Measurements from ENCODE around the gene ARVCF. TPM values are rescaled to one million over a fixed set of nuclear protein-coding genes. Genes with fewer than 3 reads are reported as not detected.

Gene ARVCF
- total and polyA plus RNA-seq, 2 of the 8 experiments (the other 6 are each of a cell fraction or from before 2014, with no cell fraction given) = 31.0 to 43.2 TPM

- TF ChIP-seq, protein P1, sequence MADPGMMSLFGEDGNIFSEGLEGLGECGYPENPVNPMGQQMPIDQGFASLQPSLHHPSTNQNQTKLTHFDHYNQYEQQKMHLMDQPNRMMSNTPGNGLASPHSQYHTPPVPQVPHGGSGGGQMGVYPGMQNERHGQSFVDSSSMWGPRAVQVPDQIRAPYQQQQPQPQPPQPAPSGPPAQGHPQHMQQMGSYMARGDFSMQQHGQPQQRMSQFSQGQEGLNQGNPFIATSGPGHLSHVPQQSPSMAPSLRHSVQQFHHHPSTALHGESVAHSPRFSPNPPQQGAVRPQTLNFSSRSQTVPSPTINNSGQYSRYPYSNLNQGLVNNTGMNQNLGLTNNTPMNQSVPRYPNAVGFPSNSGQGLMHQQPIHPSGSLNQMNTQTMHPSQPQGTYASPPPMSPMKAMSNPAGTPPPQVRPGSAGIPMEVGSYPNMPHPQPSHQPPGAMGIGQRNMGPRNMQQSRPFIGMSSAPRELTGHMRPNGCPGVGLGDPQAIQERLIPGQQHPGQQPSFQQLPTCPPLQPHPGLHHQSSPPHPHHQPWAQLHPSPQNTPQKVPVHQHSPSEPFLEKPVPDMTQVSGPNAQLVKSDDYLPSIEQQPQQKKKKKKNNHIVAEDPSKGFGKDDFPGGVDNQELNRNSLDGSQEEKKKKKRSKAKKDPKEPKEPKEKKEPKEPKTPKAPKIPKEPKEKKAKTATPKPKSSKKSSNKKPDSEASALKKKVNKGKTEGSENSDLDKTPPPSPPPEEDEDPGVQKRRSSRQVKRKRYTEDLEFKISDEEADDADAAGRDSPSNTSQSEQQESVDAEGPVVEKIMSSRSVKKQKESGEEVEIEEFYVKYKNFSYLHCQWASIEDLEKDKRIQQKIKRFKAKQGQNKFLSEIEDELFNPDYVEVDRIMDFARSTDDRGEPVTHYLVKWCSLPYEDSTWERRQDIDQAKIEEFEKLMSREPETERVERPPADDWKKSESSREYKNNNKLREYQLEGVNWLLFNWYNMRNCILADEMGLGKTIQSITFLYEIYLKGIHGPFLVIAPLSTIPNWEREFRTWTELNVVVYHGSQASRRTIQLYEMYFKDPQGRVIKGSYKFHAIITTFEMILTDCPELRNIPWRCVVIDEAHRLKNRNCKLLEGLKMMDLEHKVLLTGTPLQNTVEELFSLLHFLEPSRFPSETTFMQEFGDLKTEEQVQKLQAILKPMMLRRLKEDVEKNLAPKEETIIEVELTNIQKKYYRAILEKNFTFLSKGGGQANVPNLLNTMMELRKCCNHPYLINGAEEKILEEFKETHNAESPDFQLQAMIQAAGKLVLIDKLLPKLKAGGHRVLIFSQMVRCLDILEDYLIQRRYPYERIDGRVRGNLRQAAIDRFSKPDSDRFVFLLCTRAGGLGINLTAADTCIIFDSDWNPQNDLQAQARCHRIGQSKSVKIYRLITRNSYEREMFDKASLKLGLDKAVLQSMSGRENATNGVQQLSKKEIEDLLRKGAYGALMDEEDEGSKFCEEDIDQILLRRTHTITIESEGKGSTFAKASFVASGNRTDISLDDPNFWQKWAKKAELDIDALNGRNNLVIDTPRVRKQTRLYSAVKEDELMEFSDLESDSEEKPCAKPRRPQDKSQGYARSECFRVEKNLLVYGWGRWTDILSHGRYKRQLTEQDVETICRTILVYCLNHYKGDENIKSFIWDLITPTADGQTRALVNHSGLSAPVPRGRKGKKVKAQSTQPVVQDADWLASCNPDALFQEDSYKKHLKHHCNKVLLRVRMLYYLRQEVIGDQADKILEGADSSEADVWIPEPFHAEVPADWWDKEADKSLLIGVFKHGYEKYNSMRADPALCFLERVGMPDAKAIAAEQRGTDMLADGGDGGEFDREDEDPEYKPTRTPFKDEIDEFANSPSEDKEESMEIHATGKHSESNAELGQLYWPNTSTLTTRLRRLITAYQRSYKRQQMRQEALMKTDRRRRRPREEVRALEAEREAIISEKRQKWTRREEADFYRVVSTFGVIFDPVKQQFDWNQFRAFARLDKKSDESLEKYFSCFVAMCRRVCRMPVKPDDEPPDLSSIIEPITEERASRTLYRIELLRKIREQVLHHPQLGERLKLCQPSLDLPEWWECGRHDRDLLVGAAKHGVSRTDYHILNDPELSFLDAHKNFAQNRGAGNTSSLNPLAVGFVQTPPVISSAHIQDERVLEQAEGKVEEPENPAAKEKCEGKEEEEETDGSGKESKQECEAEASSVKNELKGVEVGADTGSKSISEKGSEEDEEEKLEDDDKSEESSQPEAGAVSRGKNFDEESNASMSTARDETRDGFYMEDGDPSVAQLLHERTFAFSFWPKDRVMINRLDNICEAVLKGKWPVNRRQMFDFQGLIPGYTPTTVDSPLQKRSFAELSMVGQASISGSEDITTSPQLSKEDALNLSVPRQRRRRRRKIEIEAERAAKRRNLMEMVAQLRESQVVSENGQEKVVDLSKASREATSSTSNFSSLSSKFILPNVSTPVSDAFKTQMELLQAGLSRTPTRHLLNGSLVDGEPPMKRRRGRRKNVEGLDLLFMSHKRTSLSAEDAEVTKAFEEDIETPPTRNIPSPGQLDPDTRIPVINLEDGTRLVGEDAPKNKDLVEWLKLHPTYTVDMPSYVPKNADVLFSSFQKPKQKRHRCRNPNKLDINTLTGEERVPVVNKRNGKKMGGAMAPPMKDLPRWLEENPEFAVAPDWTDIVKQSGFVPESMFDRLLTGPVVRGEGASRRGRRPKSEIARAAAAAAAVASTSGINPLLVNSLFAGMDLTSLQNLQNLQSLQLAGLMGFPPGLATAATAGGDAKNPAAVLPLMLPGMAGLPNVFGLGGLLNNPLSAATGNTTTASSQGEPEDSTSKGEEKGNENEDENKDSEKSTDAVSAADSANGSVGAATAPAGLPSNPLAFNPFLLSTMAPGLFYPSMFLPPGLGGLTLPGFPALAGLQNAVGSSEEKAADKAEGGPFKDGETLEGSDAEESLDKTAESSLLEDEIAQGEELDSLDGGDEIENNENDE (IDR thresholded peaks at IDR 0.05; ENCODE audit: insufficient replicate concordance, low read length) = no peak
- TF ChIP-seq USF2 (IDR thresholded peaks at IDR 0.05; ENCODE audit: low read length) (no peak), KDM4A (IDR thresholded peaks at IDR 0.05; ENCODE audit: low read depth, low read length, severe bottlenecking) (no peak), ATF3 (IDR thresholded peaks at IDR 0.05; ENCODE audit: insufficient read depth, low read depth, low read length) (no peak), JUND (IDR thresholded peaks at IDR 0.05; ENCODE audit: low read length) (no peak), SIN3A (conservative IDR thresholded peaks at IDR 0.05 in 1 of 2, IDR thresholded peaks at IDR 0.05 in 1 of 2; ENCODE audit: low read depth in 1 of 2, low read length in 2 of 2) (no peak), CEBPB (IDR thresholded peaks at IDR 0.05; ENCODE audit: low read depth, low read length) (no peak)
These were observed 83.0 kb downstream of the ARVCF start (continued) for GRCh38 chr22:19933341-19934241.
